Measurements from ENCODE around the gene HOMEZ.

Gene HOMEZ

GRCh38 chr14:23297096-23297495 is 11.2 kb upstream of the HOMEZ start:
- no peak for DNase-seq
- Histone ChIP-seq H3K9me3 (ENCODE audit: severe bottlenecking) (no peaks in the 10 kb centered on the region), H3K4me3 (ENCODE audit: low read depth, low read length) (no peak overlapping the region), H3K27ac (no peak overlapping the region), H3K36me3 (peaks cover 22% of the 10 kb centered on the region), H3K27me3 (ENCODE audit: insufficient read depth, low read depth, severe bottlenecking) (no peaks in the 10 kb centered on the region)
- TF ChIP-seq, protein P1, sequence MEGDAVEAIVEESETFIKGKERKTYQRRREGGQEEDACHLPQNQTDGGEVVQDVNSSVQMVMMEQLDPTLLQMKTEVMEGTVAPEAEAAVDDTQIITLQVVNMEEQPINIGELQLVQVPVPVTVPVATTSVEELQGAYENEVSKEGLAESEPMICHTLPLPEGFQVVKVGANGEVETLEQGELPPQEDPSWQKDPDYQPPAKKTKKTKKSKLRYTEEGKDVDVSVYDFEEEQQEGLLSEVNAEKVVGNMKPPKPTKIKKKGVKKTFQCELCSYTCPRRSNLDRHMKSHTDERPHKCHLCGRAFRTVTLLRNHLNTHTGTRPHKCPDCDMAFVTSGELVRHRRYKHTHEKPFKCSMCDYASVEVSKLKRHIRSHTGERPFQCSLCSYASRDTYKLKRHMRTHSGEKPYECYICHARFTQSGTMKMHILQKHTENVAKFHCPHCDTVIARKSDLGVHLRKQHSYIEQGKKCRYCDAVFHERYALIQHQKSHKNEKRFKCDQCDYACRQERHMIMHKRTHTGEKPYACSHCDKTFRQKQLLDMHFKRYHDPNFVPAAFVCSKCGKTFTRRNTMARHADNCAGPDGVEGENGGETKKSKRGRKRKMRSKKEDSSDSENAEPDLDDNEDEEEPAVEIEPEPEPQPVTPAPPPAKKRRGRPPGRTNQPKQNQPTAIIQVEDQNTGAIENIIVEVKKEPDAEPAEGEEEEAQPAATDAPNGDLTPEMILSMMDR (IDR thresholded peaks at IDR 0.05; ENCODE audit: low read depth, low read length) = no peak

DNA sequence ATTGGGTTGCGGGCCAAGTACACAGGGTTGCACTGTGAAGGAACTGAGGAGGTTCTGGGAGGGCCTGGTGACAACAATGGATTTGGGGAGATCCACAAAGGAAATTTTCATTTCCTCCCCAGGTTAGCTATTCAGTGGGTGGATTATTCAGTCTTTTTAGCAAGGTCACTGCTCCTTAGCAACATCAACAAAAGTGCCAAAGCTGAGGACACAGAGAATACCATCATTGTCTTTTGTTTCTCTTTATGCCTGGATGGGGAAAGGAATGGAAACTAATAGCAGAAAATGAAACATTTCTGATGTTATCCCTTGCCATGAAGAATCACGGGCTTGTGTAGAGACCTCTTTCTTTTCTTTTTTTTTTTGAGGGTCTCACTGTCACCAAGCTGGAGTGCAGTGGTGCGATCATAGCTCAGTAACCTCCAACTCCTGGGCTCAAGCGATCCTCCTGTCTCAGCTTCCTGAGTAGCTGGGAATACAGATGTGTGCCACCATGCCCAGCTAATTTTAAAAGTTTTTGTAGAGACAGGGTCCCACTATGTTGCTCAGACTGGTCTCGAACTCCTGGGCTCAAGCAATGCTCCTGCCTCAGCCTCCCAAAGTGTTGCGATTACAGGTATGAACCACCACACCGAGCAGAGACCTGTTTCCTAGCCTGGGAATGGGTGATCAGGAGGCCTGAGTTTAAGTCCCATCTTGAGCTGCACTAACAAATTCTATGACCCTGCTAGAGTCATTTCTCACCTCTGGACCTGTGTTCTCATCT is 10.3 kb upstream of the HOMEZ start:
- no peak overlapping the region for H3K27ac ChIP-seq
- TF ChIP-seq, protein P1 (IDR thresholded peaks at IDR 0.05; ENCODE audit: low read depth, low read length) = no peak
- peaks cover 22% of the 10 kb centered on the region for H3K36me3 ChIP-seq
- no peak overlapping the region for H3K4me3 ChIP-seq (ENCODE audit: low read depth, low read length)
- H3K27me3 ChIP-seq (ENCODE audit: insufficient read depth, low read depth, severe bottlenecking) = no peaks in the 10 kb centered on the region
- no peak for DNase-seq
- no peaks in the 10 kb centered on the region for H3K9me3 ChIP-seq (ENCODE audit: severe bottlenecking)

DNA sequence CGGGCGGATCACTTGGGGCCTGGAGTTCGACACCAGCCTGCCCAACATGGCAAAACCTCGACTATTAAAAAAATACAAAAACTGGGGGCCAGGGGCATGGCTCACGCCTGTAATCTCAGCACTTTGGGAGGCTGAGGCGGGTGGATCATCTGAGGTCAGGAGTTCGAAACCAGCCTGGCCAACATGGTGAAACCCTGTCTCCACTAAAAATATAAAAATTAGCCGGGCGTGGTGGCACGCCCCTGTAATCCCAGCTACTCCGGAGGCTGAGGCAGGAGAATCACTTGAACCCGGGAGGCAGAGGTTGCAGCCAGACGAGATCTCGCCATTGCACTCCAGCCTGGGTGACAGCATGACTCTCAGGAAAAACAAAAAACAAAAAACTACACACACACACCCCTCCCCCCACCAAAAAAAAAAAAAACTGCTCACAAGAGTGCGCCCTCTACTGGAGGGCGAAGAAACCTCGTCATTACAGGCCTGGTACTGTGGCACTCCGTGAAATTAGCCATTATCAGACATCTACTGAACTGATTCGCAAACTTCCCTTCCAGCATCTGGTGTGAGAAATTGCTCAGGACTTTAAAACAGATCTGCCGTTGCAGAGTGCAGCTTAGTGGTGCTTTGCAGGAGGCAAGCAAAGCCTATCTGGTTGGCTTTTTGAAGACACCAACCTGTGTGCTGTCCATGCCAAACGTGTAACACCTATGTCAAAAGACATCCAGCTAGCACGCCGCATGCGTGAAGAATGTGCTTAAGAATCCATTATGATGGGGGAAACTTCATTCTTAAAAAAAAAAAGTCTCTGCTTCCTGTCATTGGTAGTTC is 9.0 kb upstream of the HOMEZ start:
- H3K36me3 ChIP-seq = peaks cover 20% of the 10 kb centered on the region
- DNase-seq = peak; percentile 40
- no peak overlapping the region for H3K27ac ChIP-seq
- no peaks in the 10 kb centered on the region for H3K27me3 ChIP-seq (ENCODE audit: insufficient read depth, low read depth, severe bottlenecking)
- TF ChIP-seq, protein P1 (IDR thresholded peaks at IDR 0.05; ENCODE audit: low read depth, low read length) = peak; percentile 78
- H3K4me3 ChIP-seq (ENCODE audit: low read depth, low read length) = no peak overlapping the region
- no peaks in the 10 kb centered on the region for H3K9me3 ChIP-seq (ENCODE audit: severe bottlenecking)

GRCh38 chr14:23286902-23287479 is 1.1 kb upstream of the HOMEZ start:
- TF ChIP-seq, protein P1 (IDR thresholded peaks at IDR 0.05; ENCODE audit: low read depth, low read length) = no peak
- no peaks in the 10 kb centered on the region for H3K27me3 ChIP-seq (ENCODE audit: insufficient read depth, low read depth, severe bottlenecking)
- H3K36me3 ChIP-seq = peaks cover 12% of the 10 kb centered on the region
- H3K27ac ChIP-seq = peak overlapping the region; percentile 85
- DNase-seq = no peak
- H3K4me3 ChIP-seq (ENCODE audit: low read depth, low read length) = peak overlapping the region; percentile 72
- H3K9me3 ChIP-seq (ENCODE audit: severe bottlenecking) = no peaks in the 10 kb centered on the region

GRCh38 chr14:23285530-23286019 is 357 bp downstream of the HOMEZ start:
- peaks cover 15% of the 10 kb centered on the region for H3K36me3 ChIP-seq
- H3K27me3 ChIP-seq (ENCODE audit: insufficient read depth, low read depth, severe bottlenecking) = no peaks in the 10 kb centered on the region
- no peak for DNase-seq
- no peaks in the 10 kb centered on the region for H3K9me3 ChIP-seq (ENCODE audit: severe bottlenecking)
- peak overlapping the region; percentile 89 for H3K27ac ChIP-seq
- TF ChIP-seq, protein P1 (IDR thresholded peaks at IDR 0.05; ENCODE audit: low read depth, low read length) = no peak
- H3K4me3 ChIP-seq (ENCODE audit: low read depth, low read length) = peak overlapping the region; percentile 72
